MM.1S (cell line): Measurements from ENCODE around the gene RCBTB1.

Source experiments
- EZH2 ChIP-seq: fragments of 300-600 bp; sonication (generic); optimal IDR thresholded peaks from 2 replicates; pipeline ENCODE3; 2017; ENCODE audit warnings: low read depth, mild to moderate bottlenecking, antibody characterized with exemption, low read length, mixed read lengths
- EZH2phosphoT487 ChIP-seq: fragments of 300-600 bp; sonication (generic); IDR thresholded peaks from 2 replicates; pipeline ENCODE4 v1.6.1; 2018; ENCODE audit warnings: antibody characterized with exemption, low read length
- TF ChIP-seq, protein P1 (sequence below): fragments of 300-600 bp; sonication (generic); IDR thresholded peaks from 2 replicates; pipeline ENCODE4 v1.5.1; 2016; ENCODE audit warnings: antibody characterized with exemption, low read length, mixed read lengths

DNA sequence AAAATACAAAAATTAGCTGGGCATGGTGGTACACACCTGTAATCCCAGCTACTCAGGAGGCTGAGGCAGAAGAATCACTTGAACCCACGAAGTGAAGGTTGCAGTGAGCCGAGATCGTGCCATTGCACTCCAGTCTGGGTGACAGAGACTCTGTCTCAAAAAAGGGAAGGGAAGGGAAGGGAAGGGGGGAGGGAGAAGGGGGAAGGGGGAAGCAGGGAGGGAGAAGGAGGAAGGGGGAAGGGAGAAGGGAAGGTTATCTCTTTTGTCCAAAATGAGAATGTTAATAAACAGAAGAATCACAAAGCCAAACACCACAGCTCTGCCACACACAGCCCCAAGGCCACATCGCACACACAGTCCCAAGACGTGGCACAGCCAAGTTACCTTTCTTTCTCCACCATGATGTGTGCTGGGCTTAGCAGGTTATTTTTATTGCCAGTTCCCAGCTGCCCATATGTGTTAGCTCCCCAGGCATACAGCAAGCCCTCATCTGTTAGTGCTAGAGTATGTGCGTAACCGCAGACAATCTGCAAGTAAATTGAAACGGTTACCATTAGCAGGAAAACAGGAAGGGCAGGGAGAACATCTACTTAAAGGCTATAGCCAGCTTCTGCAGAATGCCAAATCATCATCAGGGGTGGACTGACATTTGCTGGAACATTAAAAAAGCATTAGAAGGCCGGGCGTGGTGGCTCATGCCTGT lies 34.3 kb downstream of the RCBTB1 start:
- TF ChIP-seq, protein P1, sequence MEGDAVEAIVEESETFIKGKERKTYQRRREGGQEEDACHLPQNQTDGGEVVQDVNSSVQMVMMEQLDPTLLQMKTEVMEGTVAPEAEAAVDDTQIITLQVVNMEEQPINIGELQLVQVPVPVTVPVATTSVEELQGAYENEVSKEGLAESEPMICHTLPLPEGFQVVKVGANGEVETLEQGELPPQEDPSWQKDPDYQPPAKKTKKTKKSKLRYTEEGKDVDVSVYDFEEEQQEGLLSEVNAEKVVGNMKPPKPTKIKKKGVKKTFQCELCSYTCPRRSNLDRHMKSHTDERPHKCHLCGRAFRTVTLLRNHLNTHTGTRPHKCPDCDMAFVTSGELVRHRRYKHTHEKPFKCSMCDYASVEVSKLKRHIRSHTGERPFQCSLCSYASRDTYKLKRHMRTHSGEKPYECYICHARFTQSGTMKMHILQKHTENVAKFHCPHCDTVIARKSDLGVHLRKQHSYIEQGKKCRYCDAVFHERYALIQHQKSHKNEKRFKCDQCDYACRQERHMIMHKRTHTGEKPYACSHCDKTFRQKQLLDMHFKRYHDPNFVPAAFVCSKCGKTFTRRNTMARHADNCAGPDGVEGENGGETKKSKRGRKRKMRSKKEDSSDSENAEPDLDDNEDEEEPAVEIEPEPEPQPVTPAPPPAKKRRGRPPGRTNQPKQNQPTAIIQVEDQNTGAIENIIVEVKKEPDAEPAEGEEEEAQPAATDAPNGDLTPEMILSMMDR: no peak
- TF ChIP-seq EZH2 (no peak), EZH2phosphoT487 (no peak)
